HG02759 (cell line): ENCODE results near the gene ABCD4.

Experiments used
- ATAC-seq: cut with Tn5 transposase; IDR thresholded peaks from one replicate; pipeline ENCODE4 v1.9.1; 2021; ENCODE audit warnings: mild to moderate bottlenecking, moderate library complexity; ENCODE audit not compliant: unreplicated experiment

Gene ABCD4

DNA sequence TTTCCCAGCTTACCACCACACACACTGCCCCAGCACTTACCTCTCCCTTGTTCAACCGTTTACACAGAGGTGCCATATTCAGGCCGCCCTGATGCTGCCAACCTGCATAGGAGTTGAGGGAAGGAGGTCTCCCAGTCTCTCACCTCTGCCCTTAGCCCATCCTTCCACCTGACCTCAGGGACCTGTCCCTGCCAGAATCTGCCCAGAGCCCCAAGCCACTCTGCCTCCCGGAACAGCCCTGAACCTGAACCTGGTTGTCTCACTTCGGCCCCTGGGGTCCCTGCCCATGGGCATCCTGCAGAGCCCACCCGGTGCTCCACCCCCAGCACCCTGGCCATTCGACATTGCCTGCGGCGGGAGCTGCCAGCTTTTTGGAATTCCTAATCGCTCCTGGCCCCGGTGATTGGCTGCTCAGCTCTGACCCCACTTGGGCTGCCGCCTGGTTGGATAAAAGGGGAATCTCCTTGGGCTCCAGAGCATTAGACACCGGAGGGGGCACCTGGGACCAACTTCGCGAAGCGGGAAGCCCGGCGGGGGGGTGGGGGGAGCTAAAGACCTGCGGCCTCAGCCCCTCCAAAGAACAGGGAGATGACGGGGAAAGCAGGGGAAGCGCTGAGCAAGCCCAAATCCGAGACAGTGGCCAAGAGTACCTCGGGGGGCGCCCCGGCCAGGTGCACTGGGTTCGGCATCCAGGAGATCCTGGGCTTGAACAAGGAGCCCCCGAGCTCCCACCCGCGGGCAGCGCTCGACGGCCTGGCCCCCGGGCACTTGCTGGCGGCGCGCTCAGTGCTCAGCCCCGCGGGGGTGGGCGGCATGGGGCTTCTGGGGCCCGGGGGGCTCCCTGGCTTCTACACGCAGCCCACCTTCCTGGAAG lies 63.5 kb downstream of the ABCD4 start, which contains the start of gene VSX2:
Gene VSX2, plus strand, starts transcription at position 476 of the 874 bp plus-strand sequence. Its CDS starts 113 bp downstream, at position 589.
- ATAC-seq, result no peak

DNA sequence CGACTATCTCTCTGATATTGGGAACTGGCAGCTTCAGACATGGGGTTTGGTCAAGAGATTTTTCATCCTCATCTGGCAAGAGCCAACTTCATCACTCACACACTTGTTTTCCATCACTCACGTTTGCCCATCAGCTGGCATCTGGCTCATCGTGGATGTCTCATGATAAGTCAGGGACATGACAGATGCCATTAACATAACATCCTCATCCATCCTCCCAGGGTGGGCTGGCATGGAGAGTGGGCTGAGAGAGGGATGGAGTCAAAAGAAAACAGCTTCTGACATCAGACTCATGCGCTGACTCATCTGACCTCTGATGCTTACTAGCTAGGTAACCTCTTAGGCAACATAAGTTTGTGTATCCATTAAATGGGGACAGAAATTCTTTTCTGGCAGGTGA lies 65.3 kb downstream of the ABCD4 start:
- no peak for ATAC-seq
